HepG2 (cell line): ENCODE measurements around the gene PPP1R27. TPM values are rescaled to one million over a fixed set of nuclear protein-coding genes. Genes with fewer than 3 reads are reported as not detected.

Source experiments
- CAMTA2 ChIP-seq: sonication (generic); formaldehyde crosslinking; IDR thresholded peaks from 2 replicates; pipeline ENCODE4 v1.4.0; 2020; ENCODE audit warnings: mild to moderate bottlenecking, missing genetic modification reagents, borderline replicate concordance
- CREM ChIP-seq, 2 experiments: sonication (generic) in 1 of 2; formaldehyde crosslinking in 1 of 2; IDR thresholded peaks; 2 replicates each; pipeline versions ENCODE4 v1.4.0 to v1.6.1; 2016 to 2020; ENCODE audit warnings: antibody characterized with exemption in 1 of 2, mild to moderate bottlenecking in 1 of 2, missing genetic modification reagents in 1 of 2
- DDIT3 ChIP-seq: sonication (generic); formaldehyde crosslinking; IDR thresholded peaks from 2 replicates; pipeline ENCODE4 v1.4.0; 2020; ENCODE audit warnings: mild to moderate bottlenecking, missing genetic modification reagents
- KDM3A ChIP-seq: IDR thresholded peaks from 2 replicates; pipeline ENCODE4 v1.6.1; 2018; ENCODE audit warnings: low read depth, missing compliant biosample characterization
- NCOR1 ChIP-seq: fragments of 200-600 bp; sonication (generic); IDR thresholded peaks from 2 replicates; pipeline ENCODE4 v1.7.0; 2017; ENCODE audit warnings: antibody characterized with exemption, low read length, borderline replicate concordance
- NFIB ChIP-seq: sonication (generic); formaldehyde crosslinking; IDR thresholded peaks from 2 replicates; pipeline ENCODE4 v1.9.0; 2021; ENCODE audit warnings: missing genetic modification reagents, mild to moderate bottlenecking, borderline replicate concordance
- RAD51 ChIP-seq: fragments of 450-650 bp; IDR thresholded peaks from 2 replicates; pipeline ENCODE4 v1.6.1; 2016; ENCODE audit warnings: borderline replicate concordance
- SOX6 ChIP-seq, 2 experiments: fragments of 450-650 bp in 1 of 2; sonication (generic) in 1 of 2; formaldehyde crosslinking in 1 of 2; IDR thresholded peaks; 2 replicates each; pipeline versions ENCODE4 v1.4.0 to v1.6.1; 2017 to 2020; ENCODE audit warnings: antibody characterized with exemption in 1 of 2, mild to moderate bottlenecking in 1 of 2, missing genetic modification reagents in 1 of 2
- TEAD3 ChIP-seq: optimal IDR thresholded peaks from 2 replicates; pipeline ENCODE3; 2016; ENCODE audit warnings: borderline replicate concordance
- TFAP4 ChIP-seq: sonication (generic); IDR thresholded peaks from 2 replicates; pipeline ENCODE4 v1.6.1; 2016; ENCODE audit warnings: low read depth, borderline replicate concordance
- ZBTB38 ChIP-seq: sonication (generic); formaldehyde crosslinking; IDR thresholded peaks from 2 replicates; pipeline ENCODE4 v1.5.1; 2020; ENCODE audit warnings: mild to moderate bottlenecking, missing genetic modification reagents
- ZC3H13 ChIP-seq: sonication (generic); formaldehyde crosslinking; IDR thresholded peaks from 2 replicates; pipeline ENCODE4 v1.8.1; 2023; ENCODE audit warnings: mild to moderate bottlenecking, missing genetic modification reagents, moderate library complexity
- ZHX1 ChIP-seq: sonication (generic); formaldehyde crosslinking; IDR thresholded peaks from 2 replicates; pipeline ENCODE4 v1.8.1; 2022; ENCODE audit warnings: low read depth, mild to moderate bottlenecking, missing genetic modification reagents
- ZNF335 ChIP-seq: sonication (generic); formaldehyde crosslinking; IDR thresholded peaks from 2 replicates; pipeline ENCODE4 v1.4.0; 2020; ENCODE audit warnings: missing genetic modification reagents
- ZNF414 ChIP-seq: sonication (generic); formaldehyde crosslinking; IDR thresholded peaks from 2 replicates; pipeline ENCODE4 v1.5.0; 2020; ENCODE audit warnings: missing genetic modification reagents
- ZNF776 ChIP-seq: sonication (generic); formaldehyde crosslinking; IDR thresholded peaks from 2 replicates; pipeline ENCODE4 v1.4.0; 2020; ENCODE audit warnings: mild to moderate bottlenecking, missing genetic modification reagents
- ZXDC ChIP-seq: sonication (generic); formaldehyde crosslinking; IDR thresholded peaks from 2 replicates; pipeline ENCODE4 v1.5.0; 2020; ENCODE audit warnings: mild to moderate bottlenecking, missing genetic modification reagents
- polyA plus RNA-seq, 8 experiments: library from polyadenylated mRNA; depleted of rRNA in 3 of 8; stranded (reverse) in 7 of 8; unstranded in 1 of 8; fragments of >200 nt; fragmentation: Illumina TruSeq in 4 of 8; extraction: Trizol in 4 of 8; gene quantifications; 2 replicates each; pipeline versions ENCODE4 v1.2.1 to v1.2.3, GENCODE V29; 2011 to 2016; ENCODE audit warnings: low read depth in 4 of 8, missing spikeins in 1 of 8, mixed read lengths in 1 of 8; ENCODE audit not compliant: insufficient read depth in 1 of 8
- total RNA-seq, 5 experiments: library from RNA; depleted of rRNA; stranded (reverse); fragments of >200 nt; fragmentation: Illumina TruSeq; extraction: Trizol; gene quantifications; 2 replicates each; pipeline ENCODE4 v1.2.3, GENCODE V29; 2016; ENCODE audit warnings: low read depth in 1 of 5

The PPP1R27 gene
- total and polyA plus RNA-seq, 2 of the 13 experiments (the other 11 are each of a cell fraction or from before 2014, with no cell fraction given), result 0.17 to 1.00 TPM

- TF ChIP-seq ZHX1 (CRISPR knock-in tag), result 0 out of 2 replicates have a peak, but pooled peaks have one; percentile 30
- no peak for TF ChIP-seq TEAD3 (CRISPR knock-in tag)
- no peak for TF ChIP-seq DDIT3 (CRISPR knock-in tag)
- 0 out of 2 replicates have a peak, but pooled peaks have one; percentile 8 for TF ChIP-seq ZXDC
- TF ChIP-seq RAD51, result no peak
- no peak for TF ChIP-seq TFAP4
- 0 out of 2 replicates have a peak, but pooled peaks have one; percentile 18 for TF ChIP-seq ZC3H13
- TF ChIP-seq NFIB (CRISPR knock-in tag), result 0 out of 2 replicates have a peak, but pooled peaks have one; percentile 48
- TF ChIP-seq CREM (IDR thresholded peaks at IDR 0.05), result no peak
- no peak for TF ChIP-seq CREM (CRISPR knock-in tag; IDR thresholded peaks at IDR 0.05)
- peak; percentile 16; the same call in 1 of the 2 replicates for TF ChIP-seq NCOR1
- 0 out of 2 replicates have a peak, but pooled peaks have one; percentile 32 for TF ChIP-seq ZNF776
- peak; percentile 25; the same call in 1 of the 2 replicates for TF ChIP-seq CAMTA2 (CRISPR knock-in tag)
- no peak for TF ChIP-seq ZNF335 (CRISPR knock-in tag)
- TF ChIP-seq SOX6 (IDR thresholded peaks at IDR 0.05), result no peak
- TF ChIP-seq SOX6 (CRISPR knock-in tag; IDR thresholded peaks at IDR 0.05), result 0 out of 2 replicates have a peak, but pooled peaks have one; percentile 5
- TF ChIP-seq ZNF414 (CRISPR knock-in tag), result 0 out of 2 replicates have a peak, but pooled peaks have one; percentile 76
- 0 out of 2 replicates have a peak, but pooled peaks have one; percentile 13 for TF ChIP-seq KDM3A (CRISPR knock-in tag)
- peak; percentile 94 for TF ChIP-seq ZBTB38
These were observed 674 bp downstream of the PPP1R27 start (continued) for GRCh38 chr17:81833921-81834830.
